Duodenal mucosa (tissue), 2 donors: ENCODE measurements around the gene HEMK1.

Experiments
- H3K27ac ChIP-seq: one replicate; pipeline ENCODE4 v1.7.0; 2013; ENCODE audit warnings: low read depth, low read length
- H3K27me3 ChIP-seq, 2 donors: one replicate each; pipeline ENCODE4 v1.7.0; 2013; ENCODE audit warnings: low read length in 2 of 2, control low read depth in 1 of 2; ENCODE audit not compliant: insufficient read depth in 2 of 2, control insufficient read depth in 1 of 2
- H3K36me3 ChIP-seq, 2 donors: one replicate each; pipeline ENCODE4 v1.7.0; 2013; ENCODE audit warnings: low read length in 2 of 2, control low read depth in 1 of 2; ENCODE audit not compliant: insufficient read depth in 2 of 2, control insufficient read depth in 1 of 2
- H3K4me1 ChIP-seq, 2 donors: one replicate each; pipeline ENCODE4 v1.7.0; 2013; ENCODE audit warnings: low read length in 2 of 2, control low read depth in 1 of 2; ENCODE audit not compliant: insufficient read depth in 2 of 2, control insufficient read depth in 1 of 2
- H3K4me3 ChIP-seq, 2 donors: one replicate each; pipeline ENCODE4 v1.7.0; 2013; ENCODE audit warnings: low read length in 2 of 2, low read depth in 1 of 2
- H3K9ac ChIP-seq, 2 donors: one replicate each; pipeline ENCODE4 v1.7.0; 2013; ENCODE audit warnings: low read length in 2 of 2, low read depth in 1 of 2
- H3K9me3 ChIP-seq, 2 donors: one replicate each; pipeline ENCODE4 v1.7.0; 2013; ENCODE audit warnings: low read length in 2 of 2, control low read depth in 1 of 2; ENCODE audit not compliant: control insufficient read depth in 1 of 2

The HEMK1 gene

GRCh38 chr3:50532062-50532705 lies 37.1 kb upstream of the HEMK1 start:
- Histone ChIP-seq H3K27ac (no peak overlapping the region), H3K27me3 (peaks cover 9 to 14% of the 10 kb centered on the region in 2 donors), H3K36me3 (no peaks in the 10 kb centered on the region), H3K9me3 (no peaks in the 10 kb centered on the region), H3K4me1 (no peaks in the 10 kb centered on the region), H3K9ac (no peak overlapping the region), H3K4me3 (no peak overlapping the region)

- no peaks in the 10 kb centered on the region for H3K9me3 ChIP-seq
- H3K27me3 ChIP-seq: peaks cover 9 to 16% of the 10 kb centered on the region in 2 donors
- H3K9ac ChIP-seq: no peak overlapping the region
- no peak overlapping the region for H3K27ac ChIP-seq
- H3K36me3 ChIP-seq: no peaks in the 10 kb centered on the region
- no peaks in the 10 kb centered on the region for H3K4me1 ChIP-seq
- H3K4me3 ChIP-seq: no peak overlapping the region
Observed at GRCh38 chr3:50533316-50533715, 36.0 kb upstream of the HEMK1 start.

GRCh38 chr3:50533807-50534461 lies 35.4 kb upstream of the HEMK1 start:
- H3K27me3 ChIP-seq: peaks cover 9 to 16% of the 10 kb centered on the region in 2 donors
- H3K4me3 ChIP-seq: no peak overlapping the region
- no peaks in the 10 kb centered on the region for H3K36me3 ChIP-seq
- H3K9me3 ChIP-seq: no peaks in the 10 kb centered on the region
- H3K4me1 ChIP-seq: no peaks in the 10 kb centered on the region
- H3K27ac ChIP-seq: no peak overlapping the region
- no peak overlapping the region for H3K9ac ChIP-seq

- Histone ChIP-seq H3K9ac (no peak overlapping the region), H3K9me3 (no peaks in the 10 kb centered on the region), H3K27me3 (peaks cover 9 to 16% of the 10 kb centered on the region in 2 donors), H3K4me1 (no peaks in the 10 kb centered on the region), H3K36me3 (no peaks in the 10 kb centered on the region), H3K4me3 (no peak overlapping the region), H3K27ac (no peak overlapping the region)
Observed at GRCh38 chr3:50534681-50535330, 34.5 kb upstream of the HEMK1 start.

- no peak overlapping the region for H3K4me3 ChIP-seq
- no peaks in the 10 kb centered on the region for H3K4me1 ChIP-seq
- H3K9ac ChIP-seq: no peak overlapping the region
- no peaks in the 10 kb centered on the region for H3K9me3 ChIP-seq
- H3K36me3 ChIP-seq: no peaks in the 10 kb centered on the region
- H3K27me3 ChIP-seq: peaks cover 4 to 5% of the 10 kb centered on the region in 2 donors
- H3K27ac ChIP-seq: no peak overlapping the region
Observed at GRCh38 chr3:50536471-50537180, 32.7 kb upstream of the HEMK1 start.

GRCh38 chr3:50537421-50538129 lies 31.7 kb upstream of the HEMK1 start:
- Histone ChIP-seq H3K9ac (no peak overlapping the region), H3K27ac (no peak overlapping the region), H3K4me3 (no peak overlapping the region)

GRCh38 chr3:50539356-50540286 lies 29.7 kb upstream of the HEMK1 start:
- peaks cover 4% of the 10 kb centered on the region in 2 donors for H3K27me3 ChIP-seq

More at GRCh38 chr3:50537421-50538129, 31.7 kb upstream of the HEMK1 start:
- Histone ChIP-seq H3K9me3 (no peaks in the 10 kb centered on the region), H3K4me1 (no peaks in the 10 kb centered on the region), H3K36me3 (no peaks in the 10 kb centered on the region), H3K27me3 (peaks cover 4% of the 10 kb centered on the region in 2 donors)

GRCh38 chr3:50542177-50543034 lies 26.9 kb upstream of the HEMK1 start:
- H3K9me3 ChIP-seq: no peaks in the 10 kb centered on the region
- H3K27ac ChIP-seq: no peak overlapping the region
- no peaks in the 10 kb centered on the region for H3K4me1 ChIP-seq
- H3K9ac ChIP-seq: no peak overlapping the region
- no peaks in the 10 kb centered on the region for H3K36me3 ChIP-seq
- H3K4me3 ChIP-seq: no peak overlapping the region
- peaks cover 0 to under 1% of the 10 kb centered on the region in 2 donors for H3K27me3 ChIP-seq

More at GRCh38 chr3:50539356-50540286, 29.7 kb upstream of the HEMK1 start:
- no peak overlapping the region for H3K9ac ChIP-seq
- no peaks in the 10 kb centered on the region for H3K4me1 ChIP-seq
- no peak overlapping the region for H3K4me3 ChIP-seq
- no peak overlapping the region for H3K27ac ChIP-seq
- no peaks in the 10 kb centered on the region for H3K36me3 ChIP-seq
- no peaks in the 10 kb centered on the region for H3K9me3 ChIP-seq
